RWPE2 (cell line): ENCODE results near the gene PRKX.

Source experiments
- ATAC-seq: fragments of 200-7000 bp; cut with Tn5 transposase; 3 replicates; pipeline ENCODE4 v1.9.1; 2021; ENCODE audit warnings: low read depth
- DNase-seq: peaks from one replicate; pipeline ENCODE4 v3.0.0-alpha.2; 2020; ENCODE audit warnings: low spot score
- H3K27ac ChIP-seq: fragments of 450-650 bp; 2 replicates; pipeline ENCODE4 v1.5.1; 2017; ENCODE audit warnings: mild to moderate bottlenecking; ENCODE audit not compliant: poor library complexity, severe bottlenecking
- H3K27me3 ChIP-seq: fragments of 250-450 bp; sonication (Bioruptor Pico); 2 replicates; pipeline ENCODE4 v1.5.1; 2021; ENCODE audit warnings: mild to moderate bottlenecking, moderate library complexity; ENCODE audit not compliant: insufficient read depth, poor library complexity, severe bottlenecking
- H3K36me3 ChIP-seq: fragments of 250-450 bp; sonication (Bioruptor Pico); 2 replicates; pipeline ENCODE4 v1.5.1; 2020; ENCODE audit warnings: low read depth, mild to moderate bottlenecking, moderate library complexity
- H3K4me1 ChIP-seq: fragments of 250-450 bp; sonication (Bioruptor Pico); 2 replicates; pipeline ENCODE4 v1.5.1; 2021; ENCODE audit warnings: mild to moderate bottlenecking, moderate library complexity; ENCODE audit not compliant: insufficient read depth, poor library complexity, severe bottlenecking
- H3K4me3 ChIP-seq: fragments of 250-450 bp; sonication (Bioruptor Pico); 2 replicates; pipeline ENCODE4 v1.5.1; 2021; ENCODE audit warnings: mild to moderate bottlenecking, moderate library complexity; ENCODE audit not compliant: severe bottlenecking
- H3K9me3 ChIP-seq: fragments of 250-450 bp; sonication (Bioruptor Pico); 2 replicates; pipeline ENCODE4 v1.5.1; 2021; ENCODE audit warnings: mild to moderate bottlenecking, moderate library complexity; ENCODE audit not compliant: severe bottlenecking
- CTCF ChIP-seq: fragments of 450-650 bp; IDR thresholded peaks from one replicate; pipeline ENCODE4 v1.5.1; 2017; ENCODE audit warnings: mild to moderate bottlenecking, moderate library complexity; ENCODE audit not compliant: poor library complexity, severe bottlenecking

Gene PRKX

GRCh38 chrX:3609810-3610209, 103.6 kb downstream of the PRKX start:
- Histone ChIP-seq H3K36me3 (no peaks in the 10 kb centered on the region; the same call in 1 of the 2 replicates), H3K27me3 (no peaks in the 10 kb centered on the region), H3K4me3 (no peak overlapping the region), H3K27ac (no peak overlapping the region), H3K4me1 (no peaks in the 10 kb centered on the region), H3K9me3 (no peaks in the 10 kb centered on the region)
- DNase-seq (no peak), ATAC-seq (peak; percentile 40; the same call in 1 of the 3 replicates)
- no peak for TF ChIP-seq CTCF

- H3K4me1 ChIP-seq: no peaks in the 10 kb centered on the region
- H3K4me3 ChIP-seq: no peak overlapping the region
- no peak for TF ChIP-seq CTCF
- no peaks in the 10 kb centered on the region for H3K9me3 ChIP-seq
- H3K36me3 ChIP-seq: no peaks in the 10 kb centered on the region
- no peak for ATAC-seq
- no peak overlapping the region for H3K27ac ChIP-seq
- DNase-seq: no peak
- H3K27me3 ChIP-seq: no peaks in the 10 kb centered on the region
These were observed 110.3 kb downstream of the PRKX start for GRCh38 chrX:3603026-3603661.

- no peak overlapping the region for H3K27ac ChIP-seq
- H3K4me1 ChIP-seq: no peaks in the 10 kb centered on the region
- no peaks in the 10 kb centered on the region for H3K36me3 ChIP-seq
- no peak for TF ChIP-seq CTCF
- no peaks in the 10 kb centered on the region for H3K9me3 ChIP-seq
- H3K4me3 ChIP-seq: no peak overlapping the region
- H3K27me3 ChIP-seq: no peaks in the 10 kb centered on the region
- no peak for ATAC-seq
- no peak for DNase-seq
These were observed 113.5 kb downstream of the PRKX start for GRCh38 chrX:3599802-3600430.

- H3K27me3 ChIP-seq: no peaks in the 10 kb centered on the region
- TF ChIP-seq CTCF: no peak
- DNase-seq: no peak
- H3K4me1 ChIP-seq: no peaks in the 10 kb centered on the region
- H3K9me3 ChIP-seq: no peaks in the 10 kb centered on the region
- no peak overlapping the region for H3K4me3 ChIP-seq
- no peaks in the 10 kb centered on the region for H3K36me3 ChIP-seq
- no peak for ATAC-seq
- H3K27ac ChIP-seq: no peak overlapping the region
These were observed 114.7 kb downstream of the PRKX start for GRCh38 chrX:3598709-3599108.

- ATAC-seq (no peak), DNase-seq (no peak)
- Histone ChIP-seq H3K9me3 (no peaks in the 10 kb centered on the region), H3K4me3 (no peak overlapping the region), H3K27me3 (no peaks in the 10 kb centered on the region), H3K36me3 (no peaks in the 10 kb centered on the region), H3K27ac (no peak overlapping the region), H3K4me1 (no peaks in the 10 kb centered on the region)
- no peak for TF ChIP-seq CTCF
These were observed 115.3 kb downstream of the PRKX start for GRCh38 chrX:3598046-3598605.
